GM03348 (cell line): ENCODE data around the gene IL5.
A peak's percentile ranks its signal among the peaks of the same experiment; 100 is the strongest.
"Not testable (repeated sequence)": the region's sequence is repeated elsewhere in the genome, so short reads cannot be mapped to it uniquely, and the experiment has no call there.

Source experiments
- DNase-seq: peaks from one replicate; pipeline ENCODE4 v3.0.0; 2012; ENCODE audit warnings: low spot score

IL5 gene

GRCh38 chr5:132528866-132529634 is 14.3 kb downstream of the IL5 start:
- DNase-seq = no peak

GRCh38 chr5:132528021-132528420 is 15.3 kb downstream of the IL5 start:
- DNase-seq = no peak

GRCh38 chr5:132526974-132527564 is 16.3 kb downstream of the IL5 start:
- DNase-seq = no peak

GRCh38 chr5:132526290-132526973 is 16.9 kb downstream of the IL5 start:
- peak; percentile 79 for DNase-seq

- no peak for DNase-seq
Observed at GRCh38 chr5:132525299-132525724, 18.0 kb downstream of the IL5 start.

- DNase-seq = not testable (repeated sequence)
Observed at GRCh38 chr5:132524877-132525276, 18.4 kb downstream of the IL5 start.

GRCh38 chr5:132522067-132522466 is 21.3 kb downstream of the IL5 start:
- not testable (repeated sequence) for DNase-seq

GRCh38 chr5:132513618-132514336 is 29.5 kb downstream of the IL5 start:
- not testable (repeated sequence) for DNase-seq

- DNase-seq = peak; percentile 43
Observed at GRCh38 chr5:132510076-132510475, 33.2 kb downstream of the IL5 start.

GRCh38 chr5:132506094-132506692 is 37.1 kb downstream of the IL5 start:
- DNase-seq = peak; percentile 90

- no peak for DNase-seq
Observed at GRCh38 chr5:132505641-132506040, 37.7 kb downstream of the IL5 start.

GRCh38 chr5:132504746-132505145 is 38.6 kb downstream of the IL5 start:
- no peak for DNase-seq

- no peak for DNase-seq
Observed at GRCh38 chr5:132503244-132503643, 40.1 kb downstream of the IL5 start.

- no peak for DNase-seq
Observed at GRCh38 chr5:132501961-132502931, 41.1 kb downstream of the IL5 start.

GRCh38 chr5:132501629-132501956 is 41.7 kb downstream of the IL5 start:
- DNase-seq = no peak

- DNase-seq = peak; percentile 72
Observed at GRCh38 chr5:132500931-132501628, 42.2 kb downstream of the IL5 start.

GRCh38 chr5:132500244-132500930 is 42.9 kb downstream of the IL5 start:
- DNase-seq = no peak

GRCh38 chr5:132499440-132500243 is 43.7 kb downstream of the IL5 start:
- no peak for DNase-seq
